Left colon (tissue), 2 donors: ENCODE measurements around the gene GNAS-AS1. TPM values are rescaled to one million over a fixed set of nuclear protein-coding genes. Genes with fewer than 3 reads are reported as not detected.
"Not testable (repeated sequence)": the region's sequence is repeated elsewhere in the genome, so short reads cannot be mapped to it uniquely, and the experiment has no call there.

Experiments
- ATAC-seq: fragments of 200-7000 bp; cut with Tn5 transposase; one replicate; pipeline ENCODE4 v1.9.1; 2020; ENCODE audit warnings: mild to moderate bottlenecking, moderate library complexity
- DNase-seq, 2 donors: peaks; one replicate each; pipeline ENCODE4 v3.0.0-alpha.2; 2020
- intact Hi-C, 2 donors: fragments of 100-400 bp; cut with DNase I in 1 of 2; cut with micrococcal nuclease in 1 of 2; formaldehyde crosslinking; loops; one replicate each; pipeline versions ENCODE4 v1.11.2 to v1.14.0; 2022; cut with DNase I, micrococcal nuclease
- total RNA-seq, 2 donors: library from RNA; stranded (reverse); fragmentation: NEBNext Ultra II Directional; extraction: Animal tissue kit (Norgen Biotek cat#: 25700); gene quantifications; one replicate each; pipeline ENCODE4 v1.2.1, GENCODE V29; 2021
- donor health status: DM: no; HTN: no; CAD: no.
- donor health status: DM: yes; HTN: yes; CAD: no.

GNAS-AS1 gene
- total RNA-seq, 2 donors from 2014 or later = 0.87 to 1.1 TPM

GRCh38 chr20:58842276-58842675, 8.4 kb downstream of the GNAS-AS1 start:
- ATAC-seq = no peak
- intact Hi-C loops = loop anchor here in 1 of 2 donors (10.0 kb wide), 1 partner anchor 187 kb away; the partner anchor contains the start of gene STX16
- DNase-seq = no peak

GRCh38 chr20:58841539-58842264, 9.0 kb downstream of the GNAS-AS1 start:
- intact Hi-C loops = loop anchor here in 1 of 2 donors (10.0 kb wide), 1 partner anchor 187 kb away; the partner anchor contains the start of gene STX16
- ATAC-seq (no peak), DNase-seq (no peak)

DNA sequence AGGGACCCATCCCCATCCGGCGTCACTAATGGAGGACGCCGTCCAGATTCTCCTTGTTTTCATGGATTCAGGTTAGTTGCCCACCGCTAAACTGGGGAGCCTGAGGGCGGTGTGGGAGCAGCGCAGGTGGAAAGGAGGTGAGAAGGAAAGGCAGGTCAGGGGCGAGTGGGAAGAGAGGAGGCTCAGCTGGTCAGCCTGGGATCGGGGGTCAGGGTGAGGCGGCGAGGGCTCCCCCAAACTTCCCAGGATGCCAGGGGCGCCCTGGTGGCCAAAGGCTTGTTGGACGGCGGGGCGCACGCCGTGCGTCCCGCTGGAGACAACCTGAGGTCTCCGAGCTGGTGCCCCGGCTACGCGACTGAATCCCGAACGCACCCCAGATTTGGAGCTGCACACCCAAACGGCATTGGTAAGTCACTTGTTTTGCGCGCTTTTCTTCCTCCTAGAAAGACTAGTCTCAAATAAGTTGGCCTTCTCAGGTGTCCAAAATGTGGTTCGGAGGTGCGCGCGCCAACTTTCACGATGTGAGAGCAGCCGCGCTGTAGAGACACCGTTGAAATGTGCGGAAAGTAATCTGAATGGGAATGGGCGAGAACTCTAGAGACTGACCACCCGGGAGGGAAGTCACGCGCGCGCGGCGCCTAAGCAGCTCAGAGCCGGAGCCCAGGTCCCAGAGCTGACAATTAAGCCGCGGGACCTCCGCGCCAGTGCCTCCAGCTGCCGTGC, 9.7 kb downstream of the GNAS-AS1 start:
- ATAC-seq (no peak), DNase-seq (no peak)
- intact Hi-C loops = loop anchor here in 1 of 2 donors (10.0 kb wide), 1 partner anchor 186 kb away; the partner anchor contains the start of gene STX16

GRCh38 chr20:58839991-58840747, 10.5 kb downstream of the GNAS-AS1 start:
- intact Hi-C loops = loop anchor here in 1 of 2 donors (10.0 kb wide), 1 partner anchor 185 kb away; the partner anchor contains the start of gene STX16
- DNase-seq (no peak), ATAC-seq (no peak)

GRCh38 chr20:58839474-58839874, 11.2 kb downstream of the GNAS-AS1 start:
- DNase-seq (peak in 1 of 2 donors; percentile 20), ATAC-seq (no peak)
- intact Hi-C loops = no loop called here

DNA sequence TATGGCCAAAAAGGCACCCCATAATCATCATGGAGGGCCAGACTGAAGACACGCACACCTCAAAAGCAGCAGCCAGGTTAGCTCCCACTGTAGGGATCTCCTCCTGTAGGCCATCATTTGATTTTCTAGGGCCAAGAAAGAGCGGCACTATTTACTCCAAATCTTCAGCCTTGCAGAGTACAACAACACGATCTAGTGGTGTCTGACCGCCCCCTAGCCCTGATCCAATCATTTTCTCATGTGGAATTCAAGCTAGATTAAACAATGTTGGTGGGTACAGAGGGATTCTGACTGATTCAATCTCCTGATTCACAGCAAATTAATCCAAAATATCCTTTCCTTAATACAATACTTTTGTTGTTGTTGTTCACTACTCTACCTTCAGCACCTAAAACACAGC, 12.5 kb downstream of the GNAS-AS1 start:
- DNase-seq (no peak), ATAC-seq (no peak)
- intact Hi-C loops = no loop called here

DNA sequence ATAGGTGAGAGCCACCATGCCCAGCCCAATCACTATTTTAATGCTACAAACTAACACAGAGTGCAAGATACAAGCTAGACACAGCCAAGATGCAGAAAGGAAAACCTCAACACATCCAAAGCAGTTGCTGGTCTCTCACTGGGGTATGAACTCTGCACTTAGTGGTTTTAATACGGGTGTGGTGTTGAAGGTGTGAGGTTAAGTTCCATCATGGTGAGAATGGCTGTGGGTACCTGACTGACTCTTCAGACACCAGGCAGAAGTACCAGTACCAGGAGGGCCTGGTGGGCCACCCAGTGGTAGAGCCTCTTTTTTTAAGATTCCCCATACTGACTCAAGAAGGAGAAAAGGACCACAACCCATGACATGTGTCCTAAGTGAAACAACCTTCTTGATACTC, 13.0 kb downstream of the GNAS-AS1 start:
- intact Hi-C loops = no loop called here
- ATAC-seq (no peak), DNase-seq (no peak)

DNA sequence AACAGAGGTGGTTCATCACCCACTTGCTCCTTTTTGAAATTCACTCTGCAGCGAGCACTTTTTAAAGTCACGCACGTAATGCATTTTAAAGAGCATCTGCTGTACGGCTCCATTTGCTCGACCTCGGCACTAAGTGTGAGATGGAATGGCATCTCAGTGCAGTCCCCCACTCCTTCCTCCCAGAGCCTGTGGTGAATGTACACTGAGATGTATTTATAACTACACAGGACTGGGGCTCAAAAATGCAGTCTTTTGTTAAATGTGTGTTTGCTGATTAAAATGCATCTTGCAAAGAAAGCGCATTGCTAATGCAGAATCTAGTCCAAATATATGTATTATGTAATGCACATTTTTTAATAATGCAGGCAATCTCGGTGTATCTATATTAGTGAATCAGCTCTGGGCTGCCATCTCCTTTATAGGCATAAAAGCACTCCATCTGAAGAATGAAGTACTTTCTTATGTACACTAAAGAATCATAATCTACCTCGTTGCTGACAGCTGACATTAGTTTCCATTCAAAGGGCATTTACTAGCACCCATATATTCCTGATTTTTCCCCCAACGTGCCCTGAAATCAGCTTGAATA, 14.0 kb downstream of the GNAS-AS1 start:
- ATAC-seq (no peak), DNase-seq (no peak)
- intact Hi-C loops = no loop called here

GRCh38 chr20:58835231-58835630, 15.5 kb downstream of the GNAS-AS1 start:
- ATAC-seq = no peak
- intact Hi-C loops = no loop called here
- no peak for DNase-seq

GRCh38 chr20:58833921-58834320, 16.8 kb downstream of the GNAS-AS1 start:
- intact Hi-C loops = no loop called here
- DNase-seq = no peak
- no peak for ATAC-seq

DNA sequence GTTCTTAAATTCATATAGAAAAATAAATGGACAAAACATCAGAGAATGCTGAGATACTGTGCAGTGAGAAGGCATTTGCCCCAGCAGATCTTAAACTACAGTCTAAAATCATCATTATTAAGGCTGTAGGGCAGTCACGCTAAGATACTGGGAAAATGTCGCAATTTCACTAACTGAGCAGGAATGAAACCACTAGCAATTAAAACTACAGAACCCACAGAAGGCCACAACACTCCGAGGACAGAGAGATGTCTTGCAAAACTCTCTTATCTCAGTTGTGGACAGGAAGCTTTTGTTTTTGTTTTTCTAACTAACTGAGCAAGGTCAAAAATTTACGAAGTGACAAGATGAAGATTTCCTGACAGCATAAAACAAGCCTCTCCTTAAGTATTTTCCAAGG, 18.2 kb downstream of the GNAS-AS1 start:
- DNase-seq = no peak
- no peak for ATAC-seq
- intact Hi-C loops = no loop called here

GRCh38 chr20:58829531-58829941, 21.2 kb downstream of the GNAS-AS1 start:
- no peak for ATAC-seq
- DNase-seq = no peak
- intact Hi-C loops = no loop called here

DNA sequence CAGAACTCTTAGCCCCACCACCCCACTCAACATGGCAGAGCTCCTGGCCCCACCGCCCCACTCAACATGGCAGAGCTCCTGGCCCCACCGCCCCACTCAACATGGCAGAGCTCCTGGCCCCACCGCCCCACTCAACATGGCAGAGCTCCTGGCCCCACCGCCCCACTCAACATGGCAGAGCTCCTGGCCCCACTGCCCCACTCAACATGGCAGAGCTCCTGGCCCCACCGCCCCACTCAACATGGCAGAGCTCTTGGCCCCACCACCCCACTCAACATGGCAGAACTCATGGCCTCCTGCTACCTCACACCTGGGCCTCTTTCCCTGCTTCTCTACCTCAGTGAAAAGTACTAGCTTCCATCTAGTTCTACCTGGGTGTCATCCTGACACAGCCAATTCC, 21.9 kb downstream of the GNAS-AS1 start:
- not testable (repeated sequence) for DNase-seq, ATAC-seq

GRCh38 chr20:58828136-58828535, 22.6 kb downstream of the GNAS-AS1 start:
- intact Hi-C loops = no loop called here
- DNase-seq (no peak), ATAC-seq (no peak)

More for the DNA sequence above, 21.9 kb downstream of the GNAS-AS1 start:
- intact Hi-C loops = not testable (repeated sequence)

GRCh38 chr20:58826271-58826670, 24.4 kb downstream of the GNAS-AS1 start:
- no peak for ATAC-seq
- intact Hi-C loops = no loop called here

DNA sequence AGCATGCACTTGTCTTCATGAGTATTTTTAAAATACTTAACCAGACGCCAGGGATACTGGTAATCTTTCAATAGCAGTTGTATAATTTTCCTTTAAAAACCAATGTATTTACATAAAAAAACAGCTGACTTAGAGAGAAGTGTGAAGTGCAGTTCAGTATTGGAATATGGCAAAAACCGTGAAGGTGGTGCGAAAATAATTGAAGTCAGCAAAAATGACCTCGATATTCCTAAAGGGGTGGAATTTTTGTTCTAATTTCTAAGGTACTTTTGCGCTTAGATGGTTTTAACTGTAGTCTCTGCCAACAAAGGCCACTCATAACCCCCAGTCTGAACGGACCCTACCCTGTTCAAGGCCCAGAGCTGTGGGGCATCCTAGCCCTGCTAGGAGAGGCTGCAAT, 25.3 kb downstream of the GNAS-AS1 start:
- DNase-seq (no peak), ATAC-seq (no peak)
- intact Hi-C loops = no loop called here

More at GRCh38 chr20:58826271-58826670, 24.4 kb downstream of the GNAS-AS1 start:
- DNase-seq = no peak

- no peak for DNase-seq
These were observed 25.9 kb downstream of the GNAS-AS1 start for GRCh38 chr20:58824843-58825242.

DNA sequence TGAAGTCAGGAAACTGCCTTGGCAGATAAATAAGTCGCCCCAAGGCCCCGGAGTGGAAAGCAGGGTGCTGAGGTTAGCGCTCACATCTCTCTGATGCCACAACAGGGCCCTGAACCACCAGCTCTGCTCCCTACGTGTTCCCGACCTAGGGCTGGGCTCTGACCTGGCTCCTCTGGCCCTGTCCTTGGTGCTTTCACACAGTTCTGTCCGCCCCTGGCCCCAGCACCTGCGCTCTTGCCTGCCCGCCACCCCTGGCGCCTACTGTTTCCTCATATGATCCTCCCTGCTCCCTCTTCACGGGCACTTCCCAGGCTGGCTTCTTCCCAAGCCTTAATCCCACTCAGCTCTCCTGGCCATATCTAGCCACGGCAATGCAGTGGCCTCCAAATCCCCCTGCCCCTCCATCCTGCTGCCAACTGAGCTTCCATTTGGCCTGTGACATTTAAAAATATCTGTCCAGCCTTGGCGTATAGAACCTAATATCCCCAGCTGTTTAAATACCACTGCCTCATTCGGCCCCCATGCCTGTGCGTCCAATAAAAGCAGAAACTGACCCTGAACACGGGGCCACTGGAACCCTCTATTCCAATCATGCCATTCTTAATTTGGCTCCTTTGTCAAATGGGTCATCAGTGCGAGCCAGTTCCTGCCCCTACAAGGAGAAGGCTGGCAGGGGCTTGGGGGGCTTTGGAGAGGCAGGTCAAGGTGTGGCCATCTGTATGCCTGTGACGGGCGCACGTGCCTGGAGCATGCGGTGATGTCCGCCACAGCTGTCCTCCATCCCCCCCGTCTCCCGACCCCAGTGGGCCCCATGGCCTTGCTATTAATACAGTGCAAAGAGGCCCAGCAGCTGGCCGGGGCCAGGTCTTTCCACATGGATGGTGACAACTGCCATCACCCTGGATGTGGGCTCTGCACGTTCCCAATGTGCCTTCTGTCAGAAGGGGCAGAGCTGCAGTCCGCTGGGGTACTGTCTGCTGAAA, 27.7 kb downstream of the GNAS-AS1 start:
- no peak for DNase-seq
- ATAC-seq = no peak
- intact Hi-C loops = no loop called here

More at GRCh38 chr20:58824843-58825242, 25.9 kb downstream of the GNAS-AS1 start:
- ATAC-seq = no peak
- intact Hi-C loops = no loop called here
